Stomach (tissue), 4 donors: ENCODE measurements around the gene KLRF1.

Experiments
- CTCF ChIP-seq, 7 experiments: fragments of 450-650 bp in 4 of 7; fragments of 200-600 bp in 3 of 7; sonication (generic) in 3 of 7; IDR thresholded peaks; one replicate each; pipeline ENCODE4 v1.5.1; 2016 to 2019; ENCODE audit warnings: antibody characterized with exemption in 7 of 7, control low read depth in 2 of 7, mild to moderate bottlenecking in 1 of 7
- POLR2AphosphoS5 ChIP-seq, 3 donors: sonication (generic); formaldehyde crosslinking; IDR thresholded peaks; one replicate each; pipeline ENCODE4 v1.6.1; 2016; ENCODE audit warnings: antibody characterized with exemption in 3 of 3

- TF ChIP-seq POLR2AphosphoS5 (IDR thresholded peaks at IDR 0.05) (no peak), CTCF (IDR thresholded peaks at IDR 0.05) (no peak)
These were observed 41.6 kb downstream of the KLRF1 start for GRCh38 chr12:9868951-9869306.
